GM19240 (cell line): ENCODE results near the gene SMC5.
"Not testable (repeated sequence)": the region's sequence is repeated elsewhere in the genome, so short reads cannot be mapped to it uniquely, and the experiment has no call there.

Experiments used
- DNase-seq: peaks from one replicate; pipeline ENCODE4 v3.0.0; 2011; ENCODE audit warnings: low spot score; ENCODE audit not compliant: insufficient read length

SMC5 gene

GRCh38 chr9:70363760-70364159 is 105.0 kb downstream of the SMC5 start:
- DNase-seq: no peak

GRCh38 chr9:70367305-70367930 is 108.6 kb downstream of the SMC5 start:
- DNase-seq: no peak

GRCh38 chr9:70374962-70375618 is 116.3 kb downstream of the SMC5 start:
- DNase-seq: no peak

GRCh38 chr9:70382046-70382708 is 123.4 kb downstream of the SMC5 start:
- DNase-seq: no peak

- DNase-seq: no peak
Measured at GRCh38 chr9:70382709-70383605, 124.2 kb downstream of the SMC5 start.

GRCh38 chr9:70385426-70385825 is 126.6 kb downstream of the SMC5 start:
- no peak for DNase-seq

- DNase-seq: no peak
Measured at GRCh38 chr9:70387663-70388062, 128.9 kb downstream of the SMC5 start.

- no peak for DNase-seq
Measured at GRCh38 chr9:70389188-70389587, 130.4 kb downstream of the SMC5 start.

GRCh38 chr9:70389621-70390266 is 131.0 kb downstream of the SMC5 start:
- no peak for DNase-seq

- no peak for DNase-seq
Measured at GRCh38 chr9:70390933-70391341, 132.2 kb downstream of the SMC5 start.

GRCh38 chr9:70392189-70392588 is 133.4 kb downstream of the SMC5 start:
- no peak for DNase-seq

GRCh38 chr9:70392850-70393249 is 134.1 kb downstream of the SMC5 start:
- DNase-seq: no peak

- no peak for DNase-seq
Measured at GRCh38 chr9:70395652-70396051, 136.9 kb downstream of the SMC5 start.

GRCh38 chr9:70398145-70398556 is 139.4 kb downstream of the SMC5 start:
- no peak for DNase-seq

GRCh38 chr9:70399141-70399540 is 140.4 kb downstream of the SMC5 start:
- DNase-seq: no peak

GRCh38 chr9:70400107-70400892 is 141.5 kb downstream of the SMC5 start:
- DNase-seq: no peak

GRCh38 chr9:70401241-70401640 is 142.5 kb downstream of the SMC5 start:
- DNase-seq: not testable (repeated sequence)

GRCh38 chr9:70402213-70402612 is 143.4 kb downstream of the SMC5 start:
- DNase-seq: no peak

- no peak for DNase-seq
Measured at GRCh38 chr9:70403166-70403565, 144.4 kb downstream of the SMC5 start.

GRCh38 chr9:70403618-70404025 is 144.8 kb downstream of the SMC5 start:
- DNase-seq: no peak
